ENCODE measurements around the gene TMEM52B.

TMEM52B gene

DNA sequence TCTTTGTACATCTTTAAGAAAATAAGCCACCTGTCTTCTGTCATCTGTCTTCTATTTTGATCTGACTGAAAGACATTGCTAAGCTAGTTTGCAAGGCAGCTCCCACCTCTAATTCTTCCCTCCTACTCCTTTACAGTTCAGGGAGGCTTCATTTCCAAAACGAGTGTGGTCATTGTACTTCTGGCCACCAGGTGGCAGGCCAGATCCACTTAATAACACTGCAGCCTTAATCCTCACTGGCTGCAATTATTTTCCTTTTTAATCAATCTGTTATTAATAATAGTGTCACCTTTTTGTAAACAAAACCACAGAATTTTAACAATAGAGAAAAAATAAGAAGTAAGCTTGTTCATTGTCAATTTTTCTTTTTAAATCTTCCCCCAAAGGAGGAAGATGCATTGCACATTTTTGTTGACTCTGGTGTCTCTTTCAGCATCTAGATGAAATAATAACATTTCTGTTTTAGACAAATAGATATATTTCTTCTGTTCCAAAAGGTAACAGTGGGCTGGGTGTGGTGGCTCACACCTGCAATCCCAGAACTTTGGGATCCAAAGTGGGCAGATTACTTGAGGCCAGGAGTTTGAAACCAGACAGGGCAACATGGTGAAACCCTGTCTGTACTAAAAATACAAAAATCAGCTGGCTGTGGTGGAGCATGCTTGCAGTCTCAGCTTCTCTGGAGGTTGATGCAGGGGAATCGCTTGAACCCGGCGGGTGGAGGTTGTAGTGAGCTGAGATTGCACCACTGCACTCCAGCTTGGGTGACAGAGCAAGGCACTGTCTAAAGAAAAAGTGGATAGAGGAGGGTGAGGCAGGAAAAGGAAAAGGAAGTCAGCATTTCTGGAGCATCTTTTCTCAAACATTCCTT, 57.2 kb downstream of the TMEM52B start:
- no peak for DNase-seq (ENCODE audit: extremely low spot score, insufficient read length, low read depth)
- FAIRE-seq = peak; percentile 81

DNA sequence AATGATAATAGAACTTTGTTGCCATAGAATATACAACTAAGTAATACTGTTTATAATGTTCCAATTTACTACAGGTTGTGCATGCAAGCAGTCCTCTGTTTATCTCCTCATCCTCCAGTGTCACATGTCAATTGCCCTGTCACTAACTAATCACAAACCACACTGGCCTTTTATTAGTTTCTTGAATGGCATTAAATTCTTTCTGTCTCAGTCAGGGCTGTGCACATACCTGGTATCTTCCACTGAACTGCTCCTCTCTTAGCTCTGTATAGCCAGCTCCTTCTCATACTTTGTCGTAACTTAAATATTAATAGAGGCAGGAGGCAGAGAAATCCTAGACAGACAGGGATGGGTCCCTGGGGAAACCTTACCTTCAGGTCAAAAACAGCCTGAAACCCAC, 57.9 kb downstream of the TMEM52B start:
- FAIRE-seq = no peak

DNA sequence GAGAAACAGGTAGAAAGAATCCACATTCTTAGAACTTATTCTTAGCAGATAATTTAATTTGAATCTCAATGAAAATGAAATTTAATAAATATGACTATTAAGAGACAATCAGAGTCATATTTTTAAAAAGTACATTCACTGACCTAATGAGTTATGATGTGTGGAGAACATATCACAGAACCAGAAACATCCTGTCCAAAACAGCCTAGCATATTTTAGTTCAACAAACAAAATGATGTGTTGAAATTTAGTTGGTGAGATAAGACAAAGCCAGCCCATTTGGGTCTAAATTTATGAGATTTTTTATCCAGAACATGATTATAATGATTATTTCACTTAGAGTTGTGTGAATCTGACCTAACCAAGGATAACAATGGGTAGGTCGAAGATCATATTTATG, 59.7 kb downstream of the TMEM52B start:
- DNase-seq (ENCODE audit: extremely low spot score, insufficient read length, low read depth) (no peak), FAIRE-seq (no peak)

More for the DNA sequence above, 57.9 kb downstream of the TMEM52B start:
- DNase-seq (ENCODE audit: extremely low spot score, insufficient read length, low read depth) = no peak

DNA sequence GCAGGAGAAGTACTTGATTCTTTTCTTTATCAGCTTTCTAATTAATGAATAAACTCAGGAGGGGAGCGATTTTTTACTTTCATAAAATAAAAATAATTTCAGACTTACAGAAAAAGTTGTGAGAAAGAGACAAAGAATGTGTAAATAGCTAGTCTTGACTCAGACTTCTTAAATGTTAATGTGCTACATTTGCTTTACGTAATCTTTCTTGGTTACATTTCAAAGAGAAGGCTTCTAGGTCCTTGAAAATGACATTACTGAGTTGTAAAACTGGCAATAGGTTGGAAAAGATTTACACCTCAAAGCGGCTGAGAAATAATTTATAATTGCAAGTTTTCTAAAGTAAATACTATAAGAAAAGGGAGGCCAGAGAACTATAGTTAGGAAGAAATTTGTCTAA, 62.5 kb downstream of the TMEM52B start:
- DNase-seq (ENCODE audit: extremely low spot score, insufficient read length, low read depth) (no peak), FAIRE-seq (no peak)
